GM12801 (cell line): ENCODE results near the gene ABCB1.

Source experiments
- CTCF ChIP-seq: IDR thresholded peaks from one replicate; pipeline ENCODE4 v1.5.1; 2011; ENCODE audit warnings: control low read depth; ENCODE audit not compliant: insufficient read length; ENCODE audit errors: extremely low read depth

The ABCB1 gene

GRCh38 chr7:87463982-87464381 lies 136.7 kb downstream of the ABCB1 start:
- no peak for TF ChIP-seq CTCF

- no peak for TF ChIP-seq CTCF
Measured at GRCh38 chr7:87459941-87460340, 140.7 kb downstream of the ABCB1 start.

- no peak for TF ChIP-seq CTCF
Measured at GRCh38 chr7:87458148-87458547, 142.5 kb downstream of the ABCB1 start.

GRCh38 chr7:87456247-87456646 lies 144.4 kb downstream of the ABCB1 start:
- no peak for TF ChIP-seq CTCF
